GM12872 (cell line): ENCODE measurements around the gene PATJ.
A peak's percentile ranks its signal among the peaks of the same experiment; 100 is the strongest.

Experiments
- CTCF ChIP-seq: IDR thresholded peaks from 3 replicates; pipeline ENCODE4 v1.5.1; 2011; ENCODE audit warnings: low read depth, mild to moderate bottlenecking, low read length, moderate library complexity; ENCODE audit not compliant: insufficient read depth

Gene PATJ

GRCh38 chr1:62025154-62025553 lies 282.9 kb downstream of the PATJ start:
- no peak for TF ChIP-seq CTCF

- TF ChIP-seq CTCF = no peak
Measured at GRCh38 chr1:62025892-62026291, 283.6 kb downstream of the PATJ start.

GRCh38 chr1:62029704-62030103 lies 287.4 kb downstream of the PATJ start:
- no peak for TF ChIP-seq CTCF

GRCh38 chr1:62034790-62035189 lies 292.5 kb downstream of the PATJ start:
- TF ChIP-seq CTCF = no peak

GRCh38 chr1:62037274-62037673 lies 295.0 kb downstream of the PATJ start:
- TF ChIP-seq CTCF = no peak

- TF ChIP-seq CTCF = peak; percentile 40; the same call in 2 of the 3 replicates
Measured at GRCh38 chr1:62038594-62039284, 296.5 kb downstream of the PATJ start.

- no peak for TF ChIP-seq CTCF
Measured at GRCh38 chr1:62040450-62040849, 298.2 kb downstream of the PATJ start.

GRCh38 chr1:62040973-62041372 lies 298.7 kb downstream of the PATJ start:
- no peak for TF ChIP-seq CTCF
